Measurements from ENCODE around the gene MAFG. TPM values are rescaled to one million over a fixed set of nuclear protein-coding genes. Genes with fewer than 3 reads are reported as not detected.

MAFG gene
- total and polyA plus RNA-seq, 9 of the 15 experiments (the other 6 are each of a cell fraction or from before 2014, with no cell fraction given): 1.1 to 58.1 (median 24.9) TPM

- no peak for TF ChIP-seq AFF1 (IDR thresholded peaks at IDR 0.05; ENCODE audit: low read depth in 1 of 2, partially characterized antibody in 2 of 2)
- no peak for TF ChIP-seq TSHZ1 (CRISPR knock-in tag; IDR thresholded peaks at IDR 0.05)
- TF ChIP-seq, protein P1, sequence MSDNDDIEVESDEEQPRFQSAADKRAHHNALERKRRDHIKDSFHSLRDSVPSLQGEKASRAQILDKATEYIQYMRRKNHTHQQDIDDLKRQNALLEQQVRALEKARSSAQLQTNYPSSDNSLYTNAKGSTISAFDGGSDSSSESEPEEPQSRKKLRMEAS (CRISPR knock-in tag; IDR thresholded peaks at IDR 0.05): peak; percentile 98
- TF ChIP-seq E2F3 (CRISPR knock-in tag; IDR thresholded peaks at IDR 0.05): peak; percentile 81
- TF ChIP-seq TAF1 (IDR thresholded peaks at IDR 0.05; ENCODE audit: control insufficient read depth, extremely low read depth, insufficient read depth, low read length, severe bottlenecking): peak; percentile 15
- no peak for TF ChIP-seq THRB (CRISPR knock-in tag; conservative IDR thresholded peaks at IDR 0.05)
- TF ChIP-seq ZNF449 (CRISPR knock-in tag; IDR thresholded peaks at IDR 0.05): no peak
- TF ChIP-seq ZNF347 (CRISPR knock-in tag; IDR thresholded peaks at IDR 0.05; ENCODE audit: low read depth): no peak; the same call in 1 of the 2 replicates
- no peak for TF ChIP-seq ZNF764 (CRISPR knock-in tag; IDR thresholded peaks at IDR 0.05; ENCODE audit: low read depth)
- no peak for TF ChIP-seq ZNF57 (CRISPR knock-in tag; IDR thresholded peaks at IDR 0.05)
- peak; percentile 79 for TF ChIP-seq PCBP1 (IDR thresholded peaks at IDR 0.05; ENCODE audit: low read depth, low read length, poor library complexity, severe bottlenecking)
- no peak for TF ChIP-seq KLF10 (CRISPR knock-in tag; IDR thresholded peaks at IDR 0.05)
These were observed 55.9 kb downstream of the MAFG start (continued) for GRCh38 chr17:81871387-81872230.
